ENCODE results near the gene AUTS2. TPM values are rescaled to one million over a fixed set of nuclear protein-coding genes. Genes with fewer than 3 reads are reported as not detected.
A peak's percentile ranks its signal among the peaks of the same experiment; 100 is the strongest.

Gene AUTS2
- polyA plus RNA-seq, 6 donors from 2014 or later, result 8.8 to 28.0 (median 20.9) TPM

GRCh38 chr7:69961436-69961835 lies 363.2 kb downstream of the AUTS2 start:
- no peaks in the 10 kb centered on the region for H3K27me3 Mint-ChIP-seq
- no peak overlapping the region for H3K4me3 Mint-ChIP-seq
- peaks cover 48 to 76% (median 51%) of the 10 kb centered on the region in 3 donors for H3K4me1 Mint-ChIP-seq
- H3K36me3 Mint-ChIP-seq, result no peaks in the 10 kb centered on the region
- peak overlapping the region in 3 of 6 donors; percentile 46 to 89 (median 66) for H3K27ac Mint-ChIP-seq
- ATAC-seq (ENCODE audit: low read depth in 2 of 2) (no peak), DNase-seq (no peak)
- H3K9me3 Mint-ChIP-seq, result no peaks in the 10 kb centered on the region

- H3K4me1 Mint-ChIP-seq, result peaks cover 52 to 83% (median 55%) of the 10 kb centered on the region in 3 donors
- no peak for DNase-seq
Measured at GRCh38 chr7:69962186-69963065, 364.2 kb downstream of the AUTS2 start.

GRCh38 chr7:69963393-69963792 lies 365.1 kb downstream of the AUTS2 start:
- H3K4me3 Mint-ChIP-seq, result peak overlapping the region in 5 of 8 donors; percentile 32 to 79 (median 62)
- H3K27me3 Mint-ChIP-seq, result no peaks in the 10 kb centered on the region
- no peaks in the 10 kb centered on the region for H3K9me3 Mint-ChIP-seq
- H3K36me3 Mint-ChIP-seq, result no peaks in the 10 kb centered on the region
- ATAC-seq (ENCODE audit: low read depth in 2 of 2), result no peak
- peak overlapping the region in 4 of 6 donors; percentile 13 to 89 (median 53) for H3K27ac Mint-ChIP-seq
- peaks cover 54 to 89% (median 63%) of the 10 kb centered on the region in 3 donors for H3K4me1 Mint-ChIP-seq
- DNase-seq, result no peak

More at GRCh38 chr7:69962186-69963065, 364.2 kb downstream of the AUTS2 start:
- Mint-ChIP-seq H3K9me3 (no peaks in the 10 kb centered on the region), H3K27me3 (no peaks in the 10 kb centered on the region), H3K27ac (peak overlapping the region; percentile 46 to 89 (median 84)), H3K36me3 (no peaks in the 10 kb centered on the region), H3K4me3 (peak overlapping the region; percentile 31 to 88 (median 76))
- peak; percentile 82 for ATAC-seq (ENCODE audit: low read depth in 2 of 2)

GRCh38 chr7:69966766-69967591 lies 368.7 kb downstream of the AUTS2 start:
- H3K27me3 Mint-ChIP-seq, result no peaks in the 10 kb centered on the region
- peaks cover 51 to 78% (median 54%) of the 10 kb centered on the region in 3 donors for H3K4me1 Mint-ChIP-seq
- H3K27ac Mint-ChIP-seq, result peak overlapping the region in 1 of 6 donors; percentile 10

GRCh38 chr7:69967689-69968450 lies 369.6 kb downstream of the AUTS2 start:
- Mint-ChIP-seq H3K4me3 (peak overlapping the region in 6 of 8 donors; percentile 1 to 75 (median 26)), H3K27ac (peak overlapping the region in 4 of 6 donors; percentile 8 to 82 (median 48)), H3K27me3 (no peaks in the 10 kb centered on the region), H3K4me1 (peaks cover 42 to 76% (median 45%) of the 10 kb centered on the region in 3 donors), H3K36me3 (no peaks in the 10 kb centered on the region), H3K9me3 (no peaks in the 10 kb centered on the region)
- ATAC-seq (ENCODE audit: low read depth in 2 of 2), result peak in 1 of 2 donors; percentile 11
- no peak for DNase-seq

More at GRCh38 chr7:69966766-69967591, 368.7 kb downstream of the AUTS2 start:
- no peak for DNase-seq
- no peak for ATAC-seq (ENCODE audit: low read depth in 2 of 2)
- Mint-ChIP-seq H3K36me3 (no peaks in the 10 kb centered on the region), H3K9me3 (no peaks in the 10 kb centered on the region), H3K4me3 (no peak overlapping the region)

GRCh38 chr7:69968969-69969556 lies 370.8 kb downstream of the AUTS2 start:
- H3K9me3 Mint-ChIP-seq, result no peaks in the 10 kb centered on the region
- H3K27me3 Mint-ChIP-seq, result no peaks in the 10 kb centered on the region
- no peaks in the 10 kb centered on the region for H3K36me3 Mint-ChIP-seq
- peaks cover 30 to 71% (median 34%) of the 10 kb centered on the region in 3 donors for H3K4me1 Mint-ChIP-seq
- ATAC-seq (ENCODE audit: low read depth in 2 of 2), result no peak
- DNase-seq, result no peak
- H3K27ac Mint-ChIP-seq, result no peak overlapping the region
- H3K4me3 Mint-ChIP-seq, result no peak overlapping the region

- no peak for ATAC-seq (ENCODE audit: low read depth in 2 of 2)
- H3K4me3 Mint-ChIP-seq, result no peak overlapping the region
- no peaks in the 10 kb centered on the region for H3K27me3 Mint-ChIP-seq
- no peak overlapping the region for H3K27ac Mint-ChIP-seq
- no peaks in the 10 kb centered on the region for H3K36me3 Mint-ChIP-seq
- peaks cover 0 to 41% (median 3%) of the 10 kb centered on the region in 3 donors for H3K4me1 Mint-ChIP-seq
- peaks cover 0 to 12% (median 0%) of the 10 kb centered on the region in 7 donors for H3K9me3 Mint-ChIP-seq
- DNase-seq, result no peak
Measured at GRCh38 chr7:69981646-69982045, 383.4 kb downstream of the AUTS2 start.

GRCh38 chr7:69982197-69982596 lies 383.9 kb downstream of the AUTS2 start:
- H3K27ac Mint-ChIP-seq, result peak overlapping the region in 1 of 6 donors; percentile 5
- H3K36me3 Mint-ChIP-seq, result no peaks in the 10 kb centered on the region
- ATAC-seq (ENCODE audit: low read depth in 2 of 2), result no peak
- peaks cover 0 to 41% (median 3%) of the 10 kb centered on the region in 3 donors for H3K4me1 Mint-ChIP-seq
- H3K4me3 Mint-ChIP-seq, result no peak overlapping the region
- H3K27me3 Mint-ChIP-seq, result no peaks in the 10 kb centered on the region
- DNase-seq, result no peak
- peaks cover 0 to 6% (median 0%) of the 10 kb centered on the region in 7 donors for H3K9me3 Mint-ChIP-seq

- H3K9me3 Mint-ChIP-seq, result no peaks in the 10 kb centered on the region
- H3K4me3 Mint-ChIP-seq, result no peak overlapping the region
- H3K27me3 Mint-ChIP-seq, result no peaks in the 10 kb centered on the region
- no peak overlapping the region for H3K27ac Mint-ChIP-seq
- ATAC-seq (ENCODE audit: low read depth in 2 of 2), result no peak
- no peaks in the 10 kb centered on the region for H3K36me3 Mint-ChIP-seq
- no peak for DNase-seq
- peaks cover 10 to 56% (median 21%) of the 10 kb centered on the region in 3 donors for H3K4me1 Mint-ChIP-seq
Measured at GRCh38 chr7:69989551-69989950, 391.3 kb downstream of the AUTS2 start.

GRCh38 chr7:69992938-69993337 lies 394.7 kb downstream of the AUTS2 start:
- Mint-ChIP-seq H3K9me3 (no peaks in the 10 kb centered on the region), H3K27ac (peak overlapping the region in 2 of 6 donors; percentile 33 to 67), H3K4me3 (no peak overlapping the region), H3K4me1 (peaks cover 10 to 43% (median 21%) of the 10 kb centered on the region in 3 donors), H3K27me3 (no peaks in the 10 kb centered on the region), H3K36me3 (no peaks in the 10 kb centered on the region)
- DNase-seq, result no peak
- peak; percentile 32 to 76 for ATAC-seq (ENCODE audit: low read depth in 2 of 2)

- no peak for DNase-seq
- no peaks in the 10 kb centered on the region for H3K36me3 Mint-ChIP-seq
- no peak overlapping the region for H3K4me3 Mint-ChIP-seq
- H3K27ac Mint-ChIP-seq, result no peak overlapping the region
- H3K9me3 Mint-ChIP-seq, result no peaks in the 10 kb centered on the region
- ATAC-seq (ENCODE audit: low read depth in 2 of 2), result no peak
- no peaks in the 10 kb centered on the region for H3K27me3 Mint-ChIP-seq
- H3K4me1 Mint-ChIP-seq, result peaks cover 10 to 37% (median 27%) of the 10 kb centered on the region in 3 donors
Measured at GRCh38 chr7:69994218-69994617, 395.9 kb downstream of the AUTS2 start.

GRCh38 chr7:69994886-69995542 lies 396.7 kb downstream of the AUTS2 start:
- Mint-ChIP-seq H3K36me3 (no peaks in the 10 kb centered on the region), H3K9me3 (no peaks in the 10 kb centered on the region), H3K4me1 (peaks cover 10 to 38% (median 34%) of the 10 kb centered on the region in 3 donors), H3K27ac (no peak overlapping the region), H3K27me3 (no peaks in the 10 kb centered on the region), H3K4me3 (no peak overlapping the region)
- DNase-seq (no peak), ATAC-seq (ENCODE audit: low read depth in 2 of 2) (no peak)

Measured in naive B cell (primary cell).